Measurements from ENCODE around the gene PTGDS. TPM values are rescaled to one million over a fixed set of nuclear protein-coding genes. Genes with fewer than 3 reads are reported as not detected.

Gene PTGDS
- total RNA-seq, 1 experiment from 2014 or later: not detected

GRCh38 chr9:136942112-136942880, 35.0 kb upstream of the PTGDS start:
- DNase-seq: peak in 1 of 2 experiments; percentile 39
- TSS peak; percentile 19 for BruUV-seq (replicated peaks)
- ChIA-PET POLR2A (interaction anchor here (0.6 kb wide), 1 partner anchor 10 kb away, joined by 5 read pairs; no protein-coding TSS in a partner anchor), CTCF (no interaction called here)
- Histone ChIP-seq H3K9me3 (no peaks in the 10 kb centered on the region), H3K36me3 (ENCODE audit: control insufficient read depth, insufficient read depth, low read length) (peaks cover 1% of the 10 kb centered on the region), H3K4me3 (ENCODE audit: low read depth, low read length) (no peak overlapping the region), H3K27me3 (replicated peaks; ENCODE audit: control insufficient read depth, insufficient read depth, low read length) (no peaks in the 10 kb centered on the region), H3K4me1 (peaks cover 26% of the 10 kb centered on the region)
- Mint-ChIP-seq H3K27me3 (ENCODE audit: insufficient read depth, unreplicated experiment) (no peaks in the 10 kb centered on the region), H3K4me1 (ENCODE audit: low read depth, unreplicated experiment) (no peaks in the 10 kb centered on the region), H3K9me3 (ENCODE audit: unreplicated experiment) (no peaks in the 10 kb centered on the region), H3K4me3 (ENCODE audit: unreplicated experiment) (peak overlapping the region; percentile 71), H3K27ac (ENCODE audit: unreplicated experiment) (peak overlapping the region; percentile 48), H3K36me3 (ENCODE audit: insufficient read depth, unreplicated experiment) (peaks cover 78% of the 10 kb centered on the region)
- intact Hi-C loops (cut with micrococcal nuclease; ENCODE audit: unreplicated experiment): loop anchor here (10.0 kb wide), 1 partner anchor 97 kb away; the partner anchor contains the start of genes AJM1 and PHPT1
- TF ChIP-seq CTCF (IDR thresholded peaks at IDR 0.05; ENCODE audit: insufficient read depth in 1 of 2, low read depth in 1 of 2, low read length in 1 of 2, severe bottlenecking in 1 of 2, unreplicated experiment in 1 of 2): no peak

- no peaks in the 10 kb centered on the region for H3K9me3 Mint-ChIP-seq (ENCODE audit: unreplicated experiment)
- Histone ChIP-seq H3K9me3 (no peaks in the 10 kb centered on the region), H3K27me3 (replicated peaks; ENCODE audit: control insufficient read depth, insufficient read depth, low read length) (no peaks in the 10 kb centered on the region), H3K4me1 (peaks cover 31% of the 10 kb centered on the region), H3K36me3 (ENCODE audit: control insufficient read depth, insufficient read depth, low read length) (peaks cover 1% of the 10 kb centered on the region; the same call in 1 of the 2 replicates), H3K4me3 (ENCODE audit: low read depth, low read length) (peak overlapping the region; percentile 59)
- CTCF ChIA-PET: no interaction called here
- H3K4me1 Mint-ChIP-seq (ENCODE audit: low read depth, unreplicated experiment): no peaks in the 10 kb centered on the region
- no TSS peak for BruUV-seq (replicated peaks)
- no peaks in the 10 kb centered on the region for H3K27me3 Mint-ChIP-seq (ENCODE audit: insufficient read depth, unreplicated experiment)
- H3K4me3 Mint-ChIP-seq (ENCODE audit: unreplicated experiment): peak overlapping the region; percentile 71
- intact Hi-C loops (cut with micrococcal nuclease; ENCODE audit: unreplicated experiment): loop anchor here (10.0 kb wide), 1 partner anchor 98 kb away; the partner anchor contains the start of genes AJM1 and PHPT1
- H3K27ac Mint-ChIP-seq (ENCODE audit: unreplicated experiment): peak overlapping the region; percentile 48
- TF ChIP-seq CTCF (IDR thresholded peaks at IDR 0.05; ENCODE audit: insufficient read depth in 1 of 2, low read depth in 1 of 2, low read length in 1 of 2, severe bottlenecking in 1 of 2, unreplicated experiment in 1 of 2): no peak
- peaks cover 73% of the 10 kb centered on the region for H3K36me3 Mint-ChIP-seq (ENCODE audit: insufficient read depth, unreplicated experiment)
- DNase-seq: peak in 1 of 2 experiments; percentile 42
- POLR2A ChIA-PET: interaction anchor here (0.6 kb wide), 1 partner anchor 10 kb away, joined by 5 read pairs; no protein-coding TSS in a partner anchor
Observed at GRCh38 chr9:136942881-136943230, 34.4 kb upstream of the PTGDS start.

DNA sequence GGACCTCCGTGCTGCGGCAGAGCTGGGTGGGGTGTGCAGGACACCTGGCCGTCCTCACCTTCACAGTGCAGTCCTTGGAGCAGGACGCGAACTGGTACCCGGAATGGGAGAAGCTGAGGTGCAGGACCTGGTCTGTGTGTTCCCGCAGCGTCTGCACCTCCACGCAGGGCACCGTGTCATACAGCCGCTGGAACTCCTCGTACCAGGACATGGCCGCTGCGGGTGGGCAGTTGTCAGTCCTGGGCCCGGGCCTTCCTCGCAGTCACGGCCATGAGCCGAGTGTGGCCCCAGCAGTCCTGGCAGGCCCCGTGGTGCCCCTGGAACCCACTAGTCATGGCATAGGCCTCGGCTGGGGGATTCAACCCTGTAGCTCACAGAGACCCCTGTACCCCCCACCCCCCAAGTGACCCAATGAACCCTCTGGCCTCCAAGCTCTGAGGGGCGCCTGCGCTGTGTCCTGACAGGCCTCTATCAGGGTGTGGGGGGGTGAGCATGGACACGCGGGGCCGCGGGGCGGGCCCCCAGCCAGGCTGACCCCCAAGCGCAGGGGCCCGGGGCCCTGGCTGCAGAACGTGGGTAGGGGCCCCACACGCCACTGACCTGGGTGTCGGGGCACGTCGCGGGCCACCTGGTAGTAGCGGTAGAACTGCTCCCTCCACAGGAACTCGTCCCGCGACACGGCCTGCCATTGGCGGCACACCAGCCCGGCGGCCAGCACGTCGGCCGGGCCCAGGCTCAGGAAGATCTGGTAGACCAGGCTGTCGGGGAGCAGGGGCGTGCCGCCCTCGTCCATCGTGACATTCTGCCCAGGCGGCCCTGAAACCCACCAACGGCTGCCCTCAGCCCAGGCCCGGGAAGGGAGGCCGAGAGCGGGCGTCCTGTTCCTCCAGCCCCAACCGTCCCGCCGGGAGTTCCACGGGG, 33.8 kb upstream of the PTGDS start:
- DNase-seq: peak; percentile 44 to 50
- Histone ChIP-seq H3K4me3 (ENCODE audit: low read depth, low read length) (peak overlapping the region; percentile 59), H3K36me3 (ENCODE audit: control insufficient read depth, insufficient read depth, low read length) (peaks cover 1% of the 10 kb centered on the region; the same call in 1 of the 2 replicates), H3K27me3 (replicated peaks; ENCODE audit: control insufficient read depth, insufficient read depth, low read length) (no peaks in the 10 kb centered on the region), H3K9me3 (no peaks in the 10 kb centered on the region), H3K4me1 (peaks cover 38% of the 10 kb centered on the region)
- no peaks in the 10 kb centered on the region for H3K9me3 Mint-ChIP-seq (ENCODE audit: unreplicated experiment)
- peaks cover 66% of the 10 kb centered on the region for H3K36me3 Mint-ChIP-seq (ENCODE audit: insufficient read depth, unreplicated experiment)
- ChIA-PET POLR2A (no interaction called here), CTCF (interaction anchor here (0.6 to 1.0 kb wide), 2 partner anchors 48 to 86 kb away, joined by 3 to 5 read pairs; no protein-coding TSS in a partner anchor)
- H3K27ac Mint-ChIP-seq (ENCODE audit: unreplicated experiment): peak overlapping the region; percentile 48
- intact Hi-C loops (cut with micrococcal nuclease; ENCODE audit: unreplicated experiment): loop anchor here (10.0 kb wide), 1 partner anchor 99 kb away; the partner anchor contains the start of genes AJM1 and PHPT1
- H3K4me3 Mint-ChIP-seq (ENCODE audit: unreplicated experiment): peak overlapping the region; percentile 71
- no peak for TF ChIP-seq CTCF (IDR thresholded peaks at IDR 0.05; ENCODE audit: insufficient read depth in 1 of 2, low read depth in 1 of 2, low read length in 1 of 2, severe bottlenecking in 1 of 2, unreplicated experiment in 1 of 2)
- H3K4me1 Mint-ChIP-seq (ENCODE audit: low read depth, unreplicated experiment): no peaks in the 10 kb centered on the region
- no peaks in the 10 kb centered on the region for H3K27me3 Mint-ChIP-seq (ENCODE audit: insufficient read depth, unreplicated experiment)
- BruUV-seq (replicated peaks): no TSS peak

Measured in Caco-2 (cell line).